ENCODE measurements around the gene ITGA7.

Gene ITGA7

DNA sequence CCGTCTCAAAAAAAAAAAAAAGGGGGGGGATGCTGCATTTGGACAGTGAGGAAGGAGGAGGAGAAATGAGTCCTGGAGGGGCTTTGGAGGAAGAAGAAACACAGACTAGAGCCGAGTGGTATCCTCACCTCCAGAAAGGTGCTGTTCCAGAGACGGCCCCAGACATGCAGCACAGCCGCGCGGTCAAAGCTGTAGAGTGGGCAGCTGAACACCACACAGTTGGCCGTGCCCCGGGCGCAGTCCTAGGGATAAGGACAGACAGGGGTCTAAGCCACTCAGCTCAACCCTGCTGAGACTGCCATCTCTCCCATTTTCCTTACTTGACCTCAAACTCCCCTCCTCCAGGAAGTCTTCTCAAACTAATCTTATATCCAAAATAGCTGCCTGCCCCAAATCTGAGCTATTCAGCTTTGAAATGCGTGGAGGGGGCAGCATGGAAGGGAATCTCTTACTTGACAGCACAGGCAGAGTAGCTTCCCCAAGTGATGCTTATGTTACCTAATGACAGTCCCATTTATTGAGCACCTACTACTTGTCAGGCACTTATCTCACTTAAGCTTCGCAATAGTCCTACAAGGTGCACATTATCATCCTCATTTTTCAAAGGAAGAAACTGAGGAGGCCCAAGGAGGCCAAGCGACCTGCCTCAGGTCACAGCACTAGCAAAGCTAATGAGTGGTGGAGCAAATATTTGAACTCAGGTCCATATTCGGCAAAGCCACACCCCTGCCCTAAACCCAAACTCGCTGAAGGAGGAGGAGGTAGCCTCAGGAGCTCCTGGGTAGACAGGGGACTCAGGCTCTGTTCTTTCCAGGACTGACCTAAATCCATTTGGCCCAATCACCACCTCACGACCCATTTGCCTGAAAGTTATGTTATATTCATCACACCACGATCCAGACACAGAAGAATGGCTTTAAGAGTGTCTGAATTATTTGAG lies 18.7 kb downstream of the ITGA7 start:
- no peak overlapping the region for H3K27ac ChIP-seq
- DNase-seq (ENCODE audit: low read depth, low spot score), result no peak

DNA sequence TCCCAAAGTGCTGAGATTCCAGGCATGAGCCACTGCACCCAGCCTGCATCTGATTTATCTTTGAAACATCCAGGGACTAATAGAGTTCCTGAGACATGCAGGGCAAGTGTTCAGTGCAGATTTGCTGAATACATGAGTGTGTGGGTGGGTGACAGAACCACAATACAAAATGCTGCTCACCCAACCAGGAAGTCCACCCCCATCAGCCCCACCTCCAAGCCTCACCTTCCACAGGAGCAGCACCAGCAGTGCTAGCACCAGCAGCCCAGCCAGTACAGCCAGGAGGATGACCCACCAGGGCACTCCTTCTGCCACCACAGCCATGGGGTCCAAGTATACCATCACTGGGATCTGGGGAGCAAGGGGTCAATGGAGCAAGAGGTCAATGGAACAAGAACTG lies 20.0 kb downstream of the ITGA7 start:
- DNase-seq (ENCODE audit: low read depth, low spot score), result no peak
- H3K27ac ChIP-seq, result no peak overlapping the region

GRCh38 chr12:55686366-55687010 lies 21.2 kb downstream of the ITGA7 start:
- H3K27ac ChIP-seq, result no peak overlapping the region
- no peak for DNase-seq (ENCODE audit: low read depth, low spot score)

GRCh38 chr12:55685671-55686070 lies 22.0 kb downstream of the ITGA7 start:
- no peak overlapping the region for H3K27ac ChIP-seq
- DNase-seq (ENCODE audit: low read depth, low spot score), result no peak

DNA sequence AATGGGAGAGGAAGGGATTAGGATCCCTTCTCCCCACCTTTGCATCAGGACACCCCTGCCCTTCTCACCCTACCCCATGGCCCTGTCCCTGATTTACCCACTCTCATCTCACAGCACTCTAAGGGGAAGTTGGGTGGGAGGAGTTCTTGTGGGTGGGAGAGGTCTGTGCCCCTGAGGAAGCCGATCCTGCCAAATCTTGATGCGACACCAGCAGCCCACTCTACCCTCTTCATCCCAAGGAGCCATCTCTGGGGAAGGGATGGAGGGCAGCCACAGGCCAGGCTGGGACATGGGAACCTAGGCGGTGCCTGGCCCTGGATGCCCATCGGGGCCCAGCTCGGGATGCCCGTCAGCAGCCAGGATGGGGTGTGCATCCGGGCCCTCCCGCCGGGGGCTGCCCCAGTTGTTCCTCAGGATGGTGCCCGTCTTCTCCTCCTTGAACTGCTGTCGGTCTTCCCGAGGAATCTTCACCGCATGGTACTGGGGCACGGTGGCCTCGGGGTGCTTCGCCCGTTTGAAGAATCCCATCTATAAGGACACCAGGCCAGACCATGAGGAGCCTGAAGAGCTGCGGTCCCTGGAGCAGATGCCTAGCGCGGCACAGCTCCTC lies 22.8 kb downstream of the ITGA7 start:
- no peak for DNase-seq (ENCODE audit: low read depth, low spot score)
- H3K27ac ChIP-seq, result no peak overlapping the region

GRCh38 chr12:55683676-55684075 lies 24.0 kb downstream of the ITGA7 start:
- no peak for DNase-seq (ENCODE audit: low read depth, low spot score)
- H3K27ac ChIP-seq, result no peak overlapping the region

DNA sequence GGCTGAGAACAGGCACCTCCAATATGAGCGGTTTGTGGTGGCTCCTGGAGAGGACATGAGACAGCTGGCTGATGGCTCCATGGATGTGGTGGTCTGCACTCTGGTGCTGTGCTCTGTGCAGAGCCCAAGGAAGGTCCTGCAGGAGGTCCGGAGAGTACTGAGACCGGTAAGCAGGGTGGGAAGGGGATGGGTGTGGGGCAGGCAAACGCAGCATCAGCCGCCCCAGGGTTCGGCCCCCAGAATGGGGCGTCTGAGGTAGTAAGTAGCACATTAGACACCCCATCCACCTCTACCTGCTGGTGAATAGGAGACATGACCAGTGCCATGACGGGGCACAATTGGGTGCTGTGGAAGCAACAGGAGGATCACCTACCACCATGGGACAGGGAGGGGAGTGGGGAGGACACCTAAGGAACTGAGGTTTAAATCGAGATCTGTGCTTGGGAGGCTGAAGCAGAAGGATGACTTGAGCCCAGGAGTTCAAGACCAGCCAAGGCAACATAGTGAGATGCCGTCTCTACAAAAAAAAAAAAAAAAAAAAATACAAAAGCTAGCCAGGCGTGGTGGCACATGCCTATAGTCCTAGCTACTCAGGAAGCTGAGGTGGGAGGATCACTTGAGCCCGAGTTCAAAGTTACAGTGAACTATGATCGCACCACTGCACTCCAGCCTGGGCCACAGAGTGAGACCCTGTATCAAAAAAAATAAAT lies 25.5 kb downstream of the ITGA7 start:
- no peak for DNase-seq (ENCODE audit: low read depth, low spot score)
- no peak overlapping the region for H3K27ac ChIP-seq

- no peak for DNase-seq (ENCODE audit: low read depth, low spot score)
- no peak overlapping the region for H3K27ac ChIP-seq
Observed at GRCh38 chr12:55681142-55682077, 26.3 kb downstream of the ITGA7 start.

GRCh38 chr12:55679691-55680090 lies 28.0 kb downstream of the ITGA7 start:
- H3K27ac ChIP-seq, result no peak overlapping the region
- DNase-seq (ENCODE audit: low read depth, low spot score), result no peak

- DNase-seq (ENCODE audit: low read depth, low spot score), result no peak
- H3K27ac ChIP-seq, result no peak overlapping the region
Observed at GRCh38 chr12:55676707-55677106, 31.0 kb downstream of the ITGA7 start.

DNA sequence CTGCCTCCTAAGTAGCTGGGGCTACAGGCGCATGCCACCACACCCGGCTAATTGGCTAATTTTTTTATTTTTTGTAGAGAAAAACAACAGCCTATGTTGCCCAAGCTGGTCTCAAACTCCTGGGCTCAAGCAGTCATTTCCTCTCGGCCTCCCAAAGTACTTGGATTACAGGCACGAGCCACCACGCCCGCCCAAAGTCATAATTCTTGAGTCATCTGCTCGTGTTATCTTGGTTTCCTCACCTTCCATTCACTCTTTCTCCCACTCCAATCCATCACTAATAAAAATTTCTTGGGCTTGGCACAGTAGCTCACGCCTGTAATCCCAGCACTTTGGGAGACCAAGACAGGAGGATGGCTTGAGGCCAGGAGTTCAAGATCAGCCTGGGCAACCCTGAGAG lies 32.0 kb downstream of the ITGA7 start:
- H3K27ac ChIP-seq, result no peak overlapping the region
- no peak for DNase-seq (ENCODE audit: low read depth, low spot score)

DNA sequence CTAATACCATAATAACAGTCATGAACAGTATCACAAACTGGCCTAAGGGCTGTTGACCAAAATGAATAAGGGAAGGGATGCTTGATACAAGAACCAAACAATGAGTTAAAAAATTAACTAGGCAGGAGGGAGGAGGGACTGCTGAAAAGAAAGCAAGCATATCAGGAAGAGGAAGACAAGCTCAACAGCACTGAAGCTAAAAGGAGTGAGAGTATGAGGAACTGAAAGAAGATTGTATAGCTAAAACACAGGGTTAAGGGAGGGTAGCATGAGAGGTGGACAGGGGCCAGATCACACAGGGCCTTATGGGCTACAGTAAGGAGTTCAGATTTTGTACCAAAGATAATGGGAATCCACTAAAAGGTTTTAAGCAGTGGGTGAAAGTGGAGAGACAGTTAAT lies 34.1 kb downstream of the ITGA7 start:
- H3K27ac ChIP-seq, result no peak overlapping the region
- no peak for DNase-seq (ENCODE audit: low read depth, low spot score)

- DNase-seq (ENCODE audit: low read depth, low spot score), result no peak
- H3K27ac ChIP-seq, result no peak overlapping the region
Observed at GRCh38 chr12:55671746-55672145, 36.0 kb downstream of the ITGA7 start.

DNA sequence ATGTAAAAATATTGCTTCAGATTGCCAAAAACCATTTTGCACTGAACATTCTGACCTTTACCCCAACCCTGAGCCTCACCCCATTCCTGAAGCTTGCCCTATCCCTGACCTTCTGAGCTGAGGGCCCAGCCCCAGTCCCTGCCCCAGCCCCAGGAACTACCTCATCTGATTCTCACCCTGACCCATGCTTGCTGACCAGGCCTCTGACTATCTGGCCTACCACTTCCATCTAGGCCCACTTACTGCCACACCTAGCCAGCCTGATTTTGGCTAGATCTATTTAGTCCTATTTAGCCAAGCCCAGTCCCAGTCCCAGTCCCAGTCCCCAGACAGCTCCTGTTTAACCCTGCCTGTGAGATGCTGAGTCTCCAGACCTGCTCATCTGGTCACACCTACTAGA lies 37.4 kb downstream of the ITGA7 start:
- H3K27ac ChIP-seq, result no peak overlapping the region
- DNase-seq (ENCODE audit: low read depth, low spot score), result no peak

DNA sequence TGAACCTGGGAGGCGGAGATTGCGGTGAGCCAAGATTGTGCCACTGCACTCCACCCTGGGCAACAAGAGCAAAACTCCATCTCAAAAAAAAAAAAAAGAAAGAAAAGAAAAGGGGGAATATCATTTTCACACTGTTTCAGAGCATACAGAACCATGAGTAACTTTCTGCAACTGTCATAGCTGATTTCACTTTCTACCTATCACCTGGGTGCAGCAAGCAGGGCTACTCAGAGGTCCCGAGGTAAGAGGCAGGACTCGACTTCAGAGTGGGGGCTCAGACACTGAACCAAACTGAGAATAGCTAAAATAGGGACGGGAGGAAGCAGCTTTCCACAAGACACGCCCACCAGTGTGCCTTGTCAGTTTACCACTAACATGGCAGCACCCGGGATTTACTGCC lies 41.2 kb downstream of the ITGA7 start:
- DNase-seq (ENCODE audit: low read depth, low spot score), result no peak
- H3K27ac ChIP-seq, result no peak overlapping the region

GRCh38 chr12:55664826-55665225 lies 42.9 kb downstream of the ITGA7 start:
- DNase-seq (ENCODE audit: low read depth, low spot score), result no peak
- no peak overlapping the region for H3K27ac ChIP-seq

- no peak for DNase-seq (ENCODE audit: low read depth, low spot score)
- no peak overlapping the region for H3K27ac ChIP-seq
Observed at GRCh38 chr12:55663391-55663790, 44.3 kb downstream of the ITGA7 start.

DNA sequence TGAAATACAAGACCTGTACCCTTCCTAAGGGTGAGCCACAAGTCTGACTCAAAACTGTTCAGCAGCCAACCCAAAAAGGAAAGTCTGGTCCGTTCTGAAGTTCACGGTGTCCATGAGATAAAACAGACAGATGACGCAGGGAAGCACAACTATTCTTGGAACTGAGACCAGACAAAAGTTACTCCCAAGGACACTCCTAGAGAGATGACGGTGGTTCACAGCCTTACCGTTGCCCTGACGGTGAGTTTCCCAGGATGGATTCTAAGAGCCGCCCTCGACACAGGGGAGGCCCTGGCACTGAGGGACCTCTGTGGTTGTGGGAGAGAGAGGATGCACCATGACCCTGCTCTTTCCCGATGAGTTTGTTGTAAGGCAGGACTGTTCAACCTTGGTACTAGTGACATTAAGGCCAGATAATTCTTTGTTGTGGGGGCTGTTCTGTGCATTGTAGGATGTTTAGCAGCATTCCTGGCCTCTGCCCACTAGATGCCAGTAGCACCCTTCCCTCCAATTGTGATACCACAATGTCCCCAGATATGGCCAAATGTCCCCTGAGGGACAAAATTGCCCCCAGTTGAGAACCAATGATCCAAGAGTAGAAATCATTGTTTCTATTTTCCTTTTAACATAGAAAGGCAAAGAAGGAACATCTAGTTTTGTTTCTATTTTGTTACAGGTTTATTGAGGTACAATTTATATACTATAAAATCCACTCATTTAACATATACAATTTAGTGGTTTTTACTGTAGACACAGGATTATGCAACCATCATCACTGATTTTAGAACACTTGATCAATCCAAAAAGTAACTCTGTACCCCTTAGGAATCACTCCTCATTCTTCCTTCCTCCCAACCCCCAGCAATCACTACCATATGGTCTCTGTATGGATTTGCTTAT lies 48.0 kb downstream of the ITGA7 start:
- no peak for DNase-seq (ENCODE audit: low read depth, low spot score)
- H3K27ac ChIP-seq, result no peak overlapping the region
